ENCODE results near the gene TMEM131.
"Not testable (repeated sequence)": the region's sequence is repeated elsewhere in the genome, so short reads cannot be mapped to it uniquely, and the experiment has no call there.

TMEM131 gene

GRCh38 chr2:97918818-97919217 lies 76.9 kb downstream of the TMEM131 start:
- no peak overlapping the region for H3K27ac ChIP-seq
- TF ChIP-seq ZFX (IDR thresholded peaks at IDR 0.05) (no peak), CTCF (conservative IDR thresholded peaks at IDR 0.05) (no peak)

DNA sequence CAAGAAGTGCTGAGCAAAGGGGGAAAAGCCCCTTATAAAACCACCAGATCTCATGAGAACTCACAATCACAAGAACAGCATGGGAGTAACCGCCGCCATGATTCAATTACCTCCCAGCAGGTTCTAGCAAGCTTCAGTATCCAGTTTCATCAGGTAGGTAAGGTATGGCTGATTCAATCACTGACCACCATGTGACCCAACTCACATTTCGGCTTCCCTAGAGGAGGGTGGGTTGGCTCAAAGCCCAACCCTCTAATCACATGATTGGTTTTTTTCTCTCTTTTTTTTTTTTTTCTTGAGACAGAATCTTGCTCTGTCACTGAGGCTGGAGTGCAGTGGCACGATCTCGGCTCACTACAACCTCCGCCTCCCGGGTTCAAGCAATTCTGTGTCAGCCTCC lies 78.1 kb downstream of the TMEM131 start:
- H3K27ac ChIP-seq = not testable (repeated sequence)

- TF ChIP-seq ZFX (IDR thresholded peaks at IDR 0.05) = no peak
- no peak overlapping the region for H3K27ac ChIP-seq
These were observed 81.0 kb downstream of the TMEM131 start for GRCh38 chr2:97914691-97915213.

DNA sequence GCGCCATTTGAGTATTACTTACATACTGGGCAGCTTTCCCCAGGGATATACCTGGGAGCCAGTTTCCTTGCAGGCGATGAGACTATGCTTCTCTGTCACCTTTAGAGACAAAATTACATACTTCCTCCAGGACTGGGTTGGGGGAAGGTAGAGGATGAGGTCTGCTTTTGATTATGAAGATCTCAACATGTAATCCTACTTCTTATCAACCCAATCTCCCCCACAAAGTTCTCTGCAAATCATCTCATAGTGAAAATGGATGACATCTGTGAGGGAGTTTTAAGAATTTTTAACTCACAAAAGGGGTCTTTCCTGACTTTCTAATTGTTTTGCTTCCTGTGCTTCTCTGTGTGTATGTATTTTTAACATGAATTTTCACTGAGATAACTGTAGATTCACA lies 81.9 kb downstream of the TMEM131 start:
- H3K27ac ChIP-seq = no peak overlapping the region
- TF ChIP-seq CTCF (conservative IDR thresholded peaks at IDR 0.05) (no peak), ZFX (IDR thresholded peaks at IDR 0.05) (no peak)

- H3K27ac ChIP-seq = no peak overlapping the region
- TF ChIP-seq ZFX (IDR thresholded peaks at IDR 0.05) (no peak), CTCF (conservative IDR thresholded peaks at IDR 0.05) (no peak)
These were observed 83.7 kb downstream of the TMEM131 start for GRCh38 chr2:97911922-97912575.

DNA sequence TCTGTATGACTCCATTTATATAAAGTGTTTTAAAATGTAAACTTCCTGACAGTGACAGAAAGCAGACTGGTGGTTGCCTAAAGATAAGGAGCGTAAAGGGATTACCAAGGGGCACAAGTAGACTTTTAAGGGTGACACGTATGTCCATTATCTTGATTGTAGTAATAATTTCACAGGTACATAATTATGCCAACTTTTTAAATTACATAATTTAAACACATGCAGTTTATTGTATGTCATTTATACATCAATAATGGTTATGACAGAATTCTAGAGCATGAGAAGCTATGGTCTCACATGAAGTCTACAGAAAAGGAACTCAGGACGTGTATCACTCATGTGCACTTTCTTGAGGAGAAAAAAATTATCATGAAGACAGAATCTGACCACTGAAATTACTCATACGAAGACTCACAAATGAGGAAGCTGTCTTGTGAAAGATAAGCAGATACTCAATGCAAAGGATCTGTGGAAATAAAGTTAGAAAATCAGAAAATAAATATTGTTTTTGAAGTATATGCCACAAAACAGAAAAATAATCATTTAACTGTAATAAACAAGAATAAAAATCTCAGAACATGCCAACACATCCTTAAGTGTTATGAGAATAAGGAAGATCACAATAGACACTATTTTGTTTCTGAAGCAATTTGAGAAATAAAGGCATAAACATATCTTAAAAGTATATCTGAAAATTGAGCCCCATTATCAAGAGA lies 84.4 kb downstream of the TMEM131 start:
- TF ChIP-seq ZFX (IDR thresholded peaks at IDR 0.05) = no peak
- no peak for TF ChIP-seq CTCF (conservative IDR thresholded peaks at IDR 0.05)
- no peak overlapping the region for H3K27ac ChIP-seq

- H3K27ac ChIP-seq = no peak overlapping the region
- no peak for TF ChIP-seq ZFX (IDR thresholded peaks at IDR 0.05)
- no peak for TF ChIP-seq CTCF (conservative IDR thresholded peaks at IDR 0.05)
These were observed 85.1 kb downstream of the TMEM131 start for GRCh38 chr2:97910403-97911205.

DNA sequence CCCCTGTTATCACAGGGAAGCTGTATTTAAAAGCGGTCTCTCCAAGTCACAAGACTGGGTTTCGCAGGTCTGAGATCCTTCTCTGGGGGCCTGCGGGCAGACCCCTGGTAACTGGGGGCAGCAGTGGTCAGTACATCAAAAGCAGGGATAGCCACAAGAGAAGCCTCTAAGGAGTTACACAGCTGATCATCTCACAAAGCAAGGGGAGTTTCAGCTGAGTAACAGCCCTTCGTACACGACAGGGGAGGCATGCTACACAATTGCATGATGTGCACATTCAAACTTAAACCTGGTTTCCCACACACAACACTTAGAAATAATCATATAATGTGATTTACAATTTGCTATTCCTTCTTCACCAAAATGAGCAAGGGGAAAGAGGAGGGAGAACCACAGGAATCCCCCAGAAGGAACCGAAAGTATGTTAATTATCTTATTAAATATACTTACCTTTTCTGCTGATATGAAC lies 87.5 kb downstream of the TMEM131 start:
- no peak overlapping the region for H3K27ac ChIP-seq
- TF ChIP-seq CTCF (conservative IDR thresholded peaks at IDR 0.05) (no peak), ZFX (IDR thresholded peaks at IDR 0.05) (no peak)
